Hindlimb muscle (tissue), 1 donor: ENCODE data around the gene RNMT. TPM values are rescaled to one million over a fixed set of nuclear protein-coding genes. Genes with fewer than 3 reads are reported as not detected.

Source experiments
- DNase-seq: peaks from one replicate; pipeline ENCODE4 v3.0.0-alpha.2; 2013
- polyA plus RNA-seq: library from polyadenylated mRNA; unstranded; fragments of 120-200 nt; gene quantifications from one replicate; pipeline ENCODE4 v1.2.1, GENCODE V29; 2013; ENCODE audit not compliant: insufficient read length

RNMT gene
- polyA plus RNA-seq, 1 donor, result 30.4 TPM

- DNase-seq, result peak; percentile 36
Measured at GRCh38 chr18:13813271-13813849, 86.9 kb downstream of the RNMT start.

Other genes starting within 250 kb of the RNMT start
- 21.0 TPM for gene FAM210A, start 115 bp upstream of the RNMT start, polyA plus RNA-seq
- 5.5 TPM for gene MC5R, start 97.5 kb downstream of the RNMT start, polyA plus RNA-seq
- gene MC2R, start 188.9 kb downstream of the RNMT start, polyA plus RNA-seq, result 0.23 TPM